NOMO-1 (cell line): ENCODE data around the gene PLAC8L1.
A peak's percentile ranks its signal among the peaks of the same experiment; 100 is the strongest.

ENCODE experiments used
- DNase-seq, 2 experiments: peaks; one replicate each; lab custom pipeline; 2025; ENCODE audit not compliant: unreplicated experiment in 2 of 2; lab: John Stamatoyannopoulos, UW

PLAC8L1 gene

GRCh38 chr5:146047396-146047795 is 58.0 kb downstream of the PLAC8L1 start:
- no peak for DNase-seq

GRCh38 chr5:146043722-146044121 is 61.7 kb downstream of the PLAC8L1 start:
- no peak for DNase-seq

GRCh38 chr5:146042628-146043279 is 62.6 kb downstream of the PLAC8L1 start:
- no peak for DNase-seq

- no peak for DNase-seq
Measured at GRCh38 chr5:146041180-146041789, 64.1 kb downstream of the PLAC8L1 start.

GRCh38 chr5:146040527-146040926 is 64.8 kb downstream of the PLAC8L1 start:
- DNase-seq = peak in 1 of 2 experiments; percentile 32

GRCh38 chr5:146039420-146039819 is 66.0 kb downstream of the PLAC8L1 start:
- peak; percentile 62 to 79 for DNase-seq

GRCh38 chr5:146034605-146035004 is 70.8 kb downstream of the PLAC8L1 start:
- DNase-seq = no peak
